GM23248 (cell line): ENCODE results near the gene GJB4.

Experiments
- EZH2 ChIP-seq: fragments of 200-600 bp; sonication (generic); IDR thresholded peaks from 2 replicates; pipeline ENCODE4 v1.6.1; 2018; ENCODE audit warnings: antibody characterized with exemption, mild to moderate bottlenecking; ENCODE audit not compliant: insufficient read depth, poor library complexity, severe bottlenecking
- EZH2phosphoT487 ChIP-seq: fragments of 200-600 bp; sonication (generic); IDR thresholded peaks from 2 replicates; pipeline ENCODE4 v1.6.1; 2018; ENCODE audit warnings: antibody characterized with exemption, moderate library complexity, mild to moderate bottlenecking, low read depth; ENCODE audit not compliant: insufficient read depth

GRCh38 chr1:34776911-34777310 is 17.4 kb downstream of the GJB4 start:
- TF ChIP-seq EZH2phosphoT487 (no peak), EZH2 (no peak)
